HTR-8/SVneo (cell line): ENCODE data around the gene ASB10.

ENCODE experiments used
- DNase-seq: peaks from one replicate; pipeline ENCODE4 v3.0.0; 2011; ENCODE audit warnings: low spot score, mixed read lengths; ENCODE audit not compliant: insufficient read length
- FAIRE-seq: peaks from 2 replicates; lab custom pipeline; 2011; peaks lifted over from hg19 to GRCh38; lab: Jason Lieb, UNC

Gene ASB10

DNA sequence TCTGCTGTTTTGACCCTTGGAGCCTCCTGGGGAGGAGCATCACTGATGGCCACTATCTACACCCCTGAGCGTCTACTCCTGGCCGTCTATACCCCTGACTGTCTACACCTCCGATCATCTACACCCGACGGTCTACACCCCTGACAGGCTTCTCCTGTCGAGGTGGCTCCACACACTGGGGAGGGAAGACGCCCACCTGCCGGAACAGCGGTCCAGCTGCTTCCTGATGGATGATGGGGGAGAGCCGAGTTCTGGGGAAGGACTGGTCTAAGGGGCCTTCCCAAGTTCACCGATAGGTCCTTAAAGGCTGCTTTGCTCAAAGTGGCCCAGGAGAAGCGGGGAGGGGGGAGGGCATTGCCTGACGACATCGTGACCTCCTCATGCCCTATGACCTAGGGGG lies 58.9 kb downstream of the ASB10 start:
- DNase-seq (no peak), FAIRE-seq (no peak)

DNA sequence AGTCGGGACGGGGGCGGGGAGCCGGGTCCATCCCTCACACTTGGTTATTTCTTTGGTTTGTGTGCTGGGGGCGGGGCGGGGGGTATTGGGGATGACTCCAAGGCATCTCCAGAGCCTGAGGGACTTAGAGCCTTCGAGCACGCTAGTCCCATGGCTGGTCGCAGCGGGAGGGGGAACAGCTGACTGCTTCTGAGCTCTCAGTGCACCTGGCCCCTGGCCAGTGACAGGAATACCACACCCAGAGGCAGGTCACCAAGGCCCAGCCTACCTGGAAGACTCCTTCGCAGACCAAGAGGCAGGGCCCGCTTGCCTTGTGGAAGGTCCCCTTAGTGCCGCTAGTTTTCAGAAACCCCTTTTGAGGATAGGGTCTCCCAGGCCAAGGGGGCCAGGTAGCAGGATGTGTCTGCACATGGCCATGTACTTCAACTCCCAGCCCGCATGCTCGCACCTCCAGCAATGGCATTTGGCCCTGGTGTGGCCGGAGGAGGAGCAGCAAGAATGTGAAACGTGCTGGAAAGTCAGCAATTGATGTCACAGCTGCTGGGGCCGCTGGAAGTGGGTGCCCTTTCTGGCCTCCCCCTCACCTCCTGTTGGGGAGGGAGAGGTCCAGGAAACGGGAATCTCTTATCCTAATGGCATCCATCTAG lies 60.4 kb downstream of the ASB10 start:
- DNase-seq = no peak

DNA sequence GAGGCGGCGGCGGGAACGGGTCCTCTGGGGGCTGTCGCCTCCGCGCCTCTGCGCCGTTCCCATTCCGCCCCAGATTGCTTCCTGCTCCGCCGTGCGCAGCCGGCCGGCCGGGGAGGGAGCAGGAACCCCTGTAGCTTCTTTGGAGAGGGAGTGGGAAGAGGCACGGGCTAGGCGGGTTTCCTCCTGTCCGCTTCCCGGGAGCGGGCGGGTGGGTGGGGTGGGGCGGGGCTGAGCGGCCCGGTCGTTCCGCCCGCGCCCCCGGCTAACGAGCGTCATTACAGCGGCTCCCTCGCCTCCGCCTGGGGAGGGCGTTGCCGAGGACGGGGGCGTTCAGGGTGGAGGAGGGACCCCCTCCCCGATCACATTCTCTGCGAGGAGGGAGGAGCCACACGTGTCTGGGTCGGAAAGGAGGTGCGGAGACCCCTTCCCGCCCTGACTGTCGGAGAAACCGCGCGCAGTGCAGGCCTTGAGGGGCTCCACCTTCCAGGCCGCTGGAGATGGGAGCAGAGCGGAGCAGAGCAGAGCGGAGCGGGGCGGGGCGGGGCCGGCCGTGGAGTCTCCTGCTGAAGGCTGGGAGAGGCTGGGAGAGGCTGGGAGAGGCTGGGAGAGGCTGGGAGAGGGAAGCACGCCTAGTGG lies 61.1 kb downstream of the ASB10 start:
- DNase-seq (no peak), FAIRE-seq (no peak)

More for the DNA sequence above, 60.4 kb downstream of the ASB10 start:
- no peak for FAIRE-seq
